Stimulated activated CD4-positive, alpha-beta T cell treated with anti-CD3 and anti-CD28 coated beads, Interleukin-1b, Interleukin-23, amount 100 ng/mL, for 4 hours (primary cell): ENCODE results near the gene DEDD.

Experiments used
- DNase-seq, 2 donors: peaks; one replicate each; pipeline ENCODE4 v3.0.0-alpha.2; 2020; ENCODE audit warnings: low read depth in 2 of 2

DEDD gene, protein sequence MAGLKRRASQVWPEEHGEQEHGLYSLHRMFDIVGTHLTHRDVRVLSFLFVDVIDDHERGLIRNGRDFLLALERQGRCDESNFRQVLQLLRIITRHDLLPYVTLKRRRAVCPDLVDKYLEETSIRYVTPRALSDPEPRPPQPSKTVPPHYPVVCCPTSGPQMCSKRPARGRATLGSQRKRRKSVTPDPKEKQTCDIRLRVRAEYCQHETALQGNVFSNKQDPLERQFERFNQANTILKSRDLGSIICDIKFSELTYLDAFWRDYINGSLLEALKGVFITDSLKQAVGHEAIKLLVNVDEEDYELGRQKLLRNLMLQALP

DNA sequence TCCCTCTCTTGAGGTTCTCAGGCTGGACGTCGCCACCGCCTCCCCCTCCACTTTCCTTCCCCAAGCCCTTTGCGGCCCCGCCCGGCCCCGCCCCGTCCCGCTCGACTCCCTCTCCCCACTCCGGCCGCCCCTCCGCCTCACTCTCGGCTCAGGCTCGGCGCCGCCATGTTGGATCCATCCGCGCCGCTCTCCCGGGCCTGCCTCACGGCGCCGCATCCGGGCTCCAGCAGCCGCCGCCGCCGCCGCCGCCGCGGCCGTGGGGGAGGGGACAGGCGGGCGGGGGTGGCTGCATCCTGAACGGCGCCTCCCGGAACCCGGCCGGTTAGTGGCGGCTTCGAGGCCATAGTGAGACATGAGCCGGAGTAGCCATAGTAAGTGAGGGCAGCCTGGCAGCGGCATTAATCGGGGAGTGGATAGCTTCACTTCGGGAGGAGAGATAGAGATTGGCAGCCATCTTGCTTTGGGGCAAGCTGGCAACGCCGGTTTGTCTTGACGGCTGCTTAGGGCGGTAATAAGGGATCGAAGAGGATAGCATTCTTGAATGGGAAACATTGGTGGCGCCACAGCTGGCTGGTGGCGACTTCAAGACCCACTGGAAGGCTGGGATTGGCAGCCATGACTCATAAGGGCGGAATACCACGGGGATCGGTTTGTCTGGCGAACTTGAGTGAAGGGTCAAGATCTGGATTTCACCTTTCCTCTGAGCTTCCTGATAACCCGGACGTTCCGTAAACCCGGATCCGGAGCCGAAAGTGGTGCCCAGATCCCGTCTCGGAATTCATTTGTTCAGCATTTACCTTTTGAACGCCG, at the start of gene DEDD:
DEDD (minus strand) TSS at position 258 of the 810 bp plus-strand sequence. CDS start 8,205 bp downstream, outside the sequence.
- peak; percentile 84 to 87 for DNase-seq

GRCh38 chr1:161182214-161182613, 49.7 kb upstream of the DEDD start:
- DNase-seq: peak; percentile 36 to 37

DNA sequence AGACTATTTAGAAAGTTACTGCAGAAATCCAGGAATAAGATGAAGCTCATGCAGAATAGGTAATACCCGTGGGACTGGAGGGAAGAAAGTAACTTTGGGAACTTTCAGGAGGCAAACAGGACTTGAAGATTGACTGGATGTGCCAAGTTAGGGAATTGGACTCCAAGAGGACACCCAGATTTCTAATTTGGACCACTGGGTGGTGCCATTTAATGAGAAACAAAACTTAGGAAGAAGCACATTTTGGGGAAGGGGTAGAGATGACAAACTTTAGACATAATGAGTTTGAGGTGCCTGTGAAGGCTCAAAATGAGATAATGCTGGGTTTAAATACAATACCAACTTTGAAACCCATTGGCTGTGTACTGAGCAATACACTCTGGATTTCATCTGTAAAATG, 48.2 kb upstream of the DEDD start:
- DNase-seq: no peak

GRCh38 chr1:161179698-161180097, 47.2 kb upstream of the DEDD start:
- DNase-seq: no peak

GRCh38 chr1:161177936-161178244, 45.4 kb upstream of the DEDD start:
- no peak for DNase-seq

GRCh38 chr1:161177112-161177935, 44.9 kb upstream of the DEDD start, which contains the start of gene B4GALT3:
Gene B4GALT3 (minus strand): TSS chr1:161177507. CDS start chr1:161176060, 1,447 bp downstream.
- DNase-seq: peak; percentile 98 to 99

DNA sequence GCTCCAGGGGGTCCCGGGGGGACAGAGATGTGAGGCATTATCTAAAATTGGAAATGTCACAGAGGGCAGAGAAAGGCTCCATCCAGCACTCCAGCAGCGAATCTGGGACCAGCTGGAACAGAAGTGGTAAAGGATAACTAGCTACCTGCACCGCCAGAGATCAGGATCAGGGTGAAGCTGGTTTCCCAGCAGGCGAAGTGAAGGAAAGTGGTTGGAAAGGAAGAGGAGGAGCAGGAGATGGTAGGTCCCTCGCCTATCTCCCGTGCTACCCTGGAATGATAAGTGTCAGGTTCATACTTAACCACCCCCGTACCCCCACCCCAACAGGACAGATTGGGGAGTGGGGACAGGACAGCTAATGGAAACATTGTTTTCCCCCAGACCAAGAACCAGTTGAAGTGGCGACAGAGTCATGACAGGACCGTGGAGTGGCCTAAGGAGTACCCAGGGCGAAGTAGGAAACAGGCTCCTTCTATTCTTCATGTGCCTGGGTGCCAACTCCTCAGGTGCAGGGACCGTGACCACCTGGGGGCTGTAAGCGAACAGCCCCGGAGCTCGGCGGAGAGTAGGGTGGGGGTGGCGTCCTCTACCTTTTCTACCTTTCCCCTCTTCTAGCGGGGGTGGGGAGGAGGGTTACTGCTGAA, 44.1 kb upstream of the DEDD start:
- DNase-seq: no peak

GRCh38 chr1:161175771-161176453, 43.4 kb upstream of the DEDD start:
- DNase-seq: no peak

- no peak for DNase-seq
Observed at GRCh38 chr1:161174911-161175310, 42.4 kb upstream of the DEDD start.

GRCh38 chr1:161173711-161174110, 41.2 kb upstream of the DEDD start:
- DNase-seq: no peak

GRCh38 chr1:161172776-161173376, 40.4 kb upstream of the DEDD start:
- DNase-seq: no peak

- DNase-seq: no peak
Observed at GRCh38 chr1:161172349-161172748, 39.9 kb upstream of the DEDD start.

GRCh38 chr1:161171696-161172095, 39.2 kb upstream of the DEDD start:
- no peak for DNase-seq

GRCh38 chr1:161171191-161171590, 38.7 kb upstream of the DEDD start:
- DNase-seq: no peak

GRCh38 chr1:161168906-161169305, 36.4 kb upstream of the DEDD start:
- no peak for DNase-seq

DNA sequence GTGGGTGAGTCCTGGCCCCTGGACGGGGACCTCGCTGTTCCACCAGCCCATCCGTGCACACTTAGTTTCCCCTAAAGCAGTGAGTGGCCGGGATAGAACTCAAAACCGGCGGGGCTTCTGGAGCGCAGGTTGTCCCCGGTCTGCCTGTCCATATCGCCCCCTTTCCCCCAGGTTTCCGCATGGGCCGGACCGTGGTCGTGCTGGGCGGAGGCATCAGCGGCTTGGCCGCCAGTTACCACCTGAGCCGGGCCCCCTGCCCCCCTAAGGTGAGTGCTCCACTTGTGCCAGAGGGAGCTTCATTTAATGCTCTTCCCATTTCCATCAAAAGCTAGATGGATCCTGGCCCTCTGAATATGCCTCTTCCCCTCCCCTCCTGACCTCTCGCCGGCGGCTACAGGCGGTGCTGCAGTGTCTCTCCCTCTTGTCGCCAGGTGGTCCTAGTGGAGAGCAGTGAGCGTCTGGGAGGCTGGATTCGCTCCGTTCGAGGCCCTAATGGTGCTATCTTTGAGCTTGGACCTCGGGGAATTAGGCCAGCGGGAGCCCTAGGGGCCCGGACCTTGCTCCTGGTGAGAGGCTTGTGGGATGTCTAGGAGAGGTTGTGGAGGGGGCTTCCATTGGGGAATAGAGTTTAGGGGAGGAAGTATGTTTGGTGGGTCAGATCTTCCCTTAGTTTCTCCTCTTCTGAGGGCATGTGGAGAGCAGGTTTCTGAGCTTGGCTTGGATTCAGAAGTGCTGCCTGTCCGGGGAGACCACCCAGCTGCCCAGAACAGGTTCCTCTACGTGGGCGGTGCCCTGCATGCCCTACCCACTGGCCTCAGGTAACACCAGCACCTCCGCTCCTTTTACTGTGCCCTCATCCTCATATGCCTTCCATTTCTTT, 34.4 kb upstream of the DEDD start:
- no peak for DNase-seq

- peak; percentile 79 to 83 for DNase-seq
Observed at GRCh38 chr1:161165742-161166668, 33.5 kb upstream of the DEDD start, which contains the start of gene PPOX. Gene PPOX (plus strand): TSS chr1:161166426. CDS start chr1:161166848, 422 bp downstream.

DNA sequence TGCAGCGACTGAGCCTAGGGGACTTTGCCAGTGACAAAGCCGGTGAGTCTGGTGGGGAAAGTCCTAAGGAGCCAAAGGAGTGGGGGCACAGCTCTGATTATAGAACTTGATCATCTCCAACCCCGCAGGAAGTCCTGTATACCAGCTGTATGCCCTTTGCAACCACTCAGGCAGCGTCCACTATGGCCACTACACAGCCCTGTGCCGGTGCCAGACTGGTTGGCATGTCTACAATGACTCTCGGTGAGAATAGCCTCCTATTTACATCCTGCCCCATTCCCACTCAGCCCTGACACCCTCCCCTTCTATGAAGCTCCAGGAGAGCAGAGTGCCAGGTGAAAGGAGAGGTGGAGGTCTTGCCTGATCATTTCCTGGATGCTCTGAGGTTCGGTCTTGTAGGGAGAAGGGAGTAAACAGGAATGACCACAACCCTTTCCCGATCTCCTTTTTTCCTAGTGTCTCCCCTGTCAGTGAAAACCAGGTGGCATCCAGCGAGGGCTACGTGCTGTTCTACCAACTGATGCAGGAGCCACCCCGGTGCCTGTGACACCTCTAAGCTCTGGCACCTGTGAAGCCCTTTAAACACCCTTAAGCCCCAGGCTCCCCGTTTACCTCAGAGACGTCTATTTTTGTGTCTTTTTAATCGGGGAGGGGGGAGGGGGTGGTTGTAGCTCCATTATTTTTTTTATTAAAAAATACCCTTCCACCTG, 32.6 kb upstream of the DEDD start:
- no peak for DNase-seq
